Stimulated activated CD4-positive, alpha-beta T cell treated with anti-CD3 and anti-CD28 coated beads, TNF-alpha, amount 100 ng/mL, for 24 hours (primary cell): ENCODE data around the gene KCNH8.
"Not testable (repeated sequence)": the region's sequence is repeated elsewhere in the genome, so short reads cannot be mapped to it uniquely, and the experiment has no call there.

Experiments
- DNase-seq, 3 experiments: peaks; one replicate each; pipeline ENCODE4 v3.0.0-alpha.2; 2020; ENCODE audit warnings: low read depth in 3 of 3

Gene KCNH8

GRCh38 chr3:19173945-19174344, 25.6 kb downstream of the KCNH8 start:
- DNase-seq: no peak

DNA sequence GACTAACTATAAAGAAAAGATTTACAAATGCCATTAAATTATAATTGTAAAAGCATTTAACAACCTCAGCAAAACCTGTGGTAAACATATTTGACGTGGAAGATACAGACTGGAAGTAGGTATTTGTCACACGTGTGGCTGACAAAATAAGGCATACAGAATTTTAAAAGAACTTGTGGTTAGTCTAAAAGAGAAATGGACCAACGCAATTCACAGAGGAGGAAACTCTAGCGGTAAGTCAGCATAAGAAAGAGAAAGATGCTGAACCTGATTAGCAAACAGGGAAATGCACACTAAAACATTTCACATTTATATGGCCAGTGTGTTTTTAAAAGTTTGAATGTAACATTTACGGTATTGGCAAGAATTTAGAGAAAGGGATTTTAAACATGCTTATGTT, 35.3 kb downstream of the KCNH8 start:
- DNase-seq: no peak

GRCh38 chr3:19190126-19190525, 41.8 kb downstream of the KCNH8 start:
- DNase-seq: no peak

- no peak for DNase-seq
Measured at GRCh38 chr3:19190602-19191001, 42.3 kb downstream of the KCNH8 start.

DNA sequence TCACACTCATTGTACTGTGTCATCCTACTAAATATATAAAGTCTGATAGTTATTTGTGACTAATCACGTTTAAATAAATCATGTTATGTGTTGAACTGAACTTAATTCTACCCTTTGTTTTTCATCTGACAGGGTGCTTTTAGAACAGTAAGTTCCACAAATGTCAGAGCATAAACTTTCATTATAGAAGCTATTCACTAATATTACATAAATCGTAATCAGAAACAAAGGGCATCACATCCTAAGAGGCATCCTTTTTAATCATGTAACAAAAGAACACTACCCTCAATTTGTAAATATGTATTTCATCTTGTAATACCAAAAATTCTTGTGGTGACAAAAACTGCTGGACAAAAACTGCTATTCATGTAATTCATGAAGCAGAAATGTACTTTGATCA, 50.8 kb downstream of the KCNH8 start:
- DNase-seq: no peak

GRCh38 chr3:19202303-19202702, 54.0 kb downstream of the KCNH8 start:
- DNase-seq: no peak

GRCh38 chr3:19202754-19203153, 54.4 kb downstream of the KCNH8 start:
- no peak for DNase-seq

DNA sequence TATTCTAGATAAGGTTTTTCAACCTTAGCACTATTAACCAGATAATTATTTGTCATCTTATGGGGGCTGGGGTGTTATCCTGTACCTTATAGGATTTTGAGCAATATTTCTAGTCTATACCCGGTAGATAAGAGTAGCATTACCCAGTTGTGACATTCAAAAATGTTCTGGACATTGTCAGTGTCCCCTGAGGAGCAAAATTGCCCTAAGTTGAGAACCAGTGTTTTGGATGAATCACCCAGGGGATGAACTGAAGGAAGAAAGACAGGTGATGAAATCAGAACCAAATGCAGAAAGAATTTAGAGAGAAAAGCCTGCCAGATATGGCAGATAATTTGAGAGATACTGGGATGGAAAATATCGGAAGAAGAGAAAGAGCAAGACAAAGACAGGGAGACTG, 58.2 kb downstream of the KCNH8 start:
- DNase-seq: no peak

- no peak for DNase-seq
Measured at GRCh38 chr3:19213603-19214220, 65.4 kb downstream of the KCNH8 start.

GRCh38 chr3:19215427-19215826, 67.1 kb downstream of the KCNH8 start:
- DNase-seq: no peak

- DNase-seq: no peak
Measured at GRCh38 chr3:19216669-19217337, 68.5 kb downstream of the KCNH8 start.

DNA sequence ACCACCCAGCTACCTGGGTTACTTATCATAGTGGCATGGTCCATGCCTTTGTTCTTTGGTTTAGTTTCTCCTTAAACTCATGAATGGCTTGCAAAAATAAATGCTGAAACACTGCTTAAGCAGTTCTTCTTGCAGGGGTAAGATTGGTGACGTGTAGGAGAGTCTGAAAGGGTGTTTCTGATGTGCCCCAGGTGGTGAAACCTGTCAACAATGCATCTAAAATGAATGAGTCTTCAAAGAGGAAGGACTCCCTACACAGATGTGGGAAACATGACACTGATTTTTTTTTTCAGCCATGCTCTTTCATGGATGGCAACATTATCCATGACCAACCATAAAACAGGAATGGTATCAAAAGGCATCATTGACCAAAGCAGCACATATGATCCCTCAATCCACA, 72.0 kb downstream of the KCNH8 start:
- no peak for DNase-seq

DNA sequence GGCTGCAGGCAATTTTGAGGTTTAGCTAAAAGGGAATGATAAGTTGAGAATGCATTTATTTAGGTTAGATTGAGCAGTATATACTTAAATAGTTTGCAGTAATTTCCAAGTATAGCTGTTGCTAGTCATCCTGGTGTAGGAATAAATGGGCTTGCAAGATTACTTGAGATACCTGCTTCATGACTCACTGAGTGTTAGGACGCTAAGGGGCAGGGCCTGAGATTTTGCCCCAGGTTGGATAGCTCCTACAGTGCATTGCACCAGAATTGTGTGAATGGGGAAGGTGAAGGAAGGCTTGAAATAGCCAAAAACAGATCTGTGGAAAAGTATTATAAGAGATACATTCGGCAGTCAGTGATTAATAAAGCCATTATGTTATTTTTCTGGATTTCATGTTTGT, 72.8 kb downstream of the KCNH8 start:
- DNase-seq: no peak

- DNase-seq: no peak
Measured at GRCh38 chr3:19226479-19226878, 78.2 kb downstream of the KCNH8 start.

- no peak for DNase-seq
Measured at GRCh38 chr3:19228167-19228566, 79.9 kb downstream of the KCNH8 start.

DNA sequence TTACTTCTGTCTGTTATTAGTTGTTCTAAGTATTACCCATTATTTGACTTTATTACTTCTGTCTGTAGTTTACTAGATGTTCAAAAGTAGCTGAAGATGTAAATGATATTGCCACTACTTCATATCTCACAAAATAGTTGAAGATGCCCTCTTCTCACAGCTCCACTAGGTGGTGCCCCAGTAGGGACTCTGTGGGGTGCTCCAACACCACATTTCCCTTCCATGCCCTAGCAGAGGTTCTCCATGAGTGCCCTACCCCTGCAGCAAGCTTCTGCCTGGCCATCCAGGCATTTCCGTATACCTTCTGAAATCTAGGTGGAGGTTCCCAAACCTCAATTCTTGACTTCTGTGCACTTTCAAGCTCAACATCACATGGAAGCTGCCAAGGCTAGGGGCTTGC, 80.8 kb downstream of the KCNH8 start:
- no peak for DNase-seq

GRCh38 chr3:19229881-19230280, 81.6 kb downstream of the KCNH8 start:
- not testable (repeated sequence) for DNase-seq

DNA sequence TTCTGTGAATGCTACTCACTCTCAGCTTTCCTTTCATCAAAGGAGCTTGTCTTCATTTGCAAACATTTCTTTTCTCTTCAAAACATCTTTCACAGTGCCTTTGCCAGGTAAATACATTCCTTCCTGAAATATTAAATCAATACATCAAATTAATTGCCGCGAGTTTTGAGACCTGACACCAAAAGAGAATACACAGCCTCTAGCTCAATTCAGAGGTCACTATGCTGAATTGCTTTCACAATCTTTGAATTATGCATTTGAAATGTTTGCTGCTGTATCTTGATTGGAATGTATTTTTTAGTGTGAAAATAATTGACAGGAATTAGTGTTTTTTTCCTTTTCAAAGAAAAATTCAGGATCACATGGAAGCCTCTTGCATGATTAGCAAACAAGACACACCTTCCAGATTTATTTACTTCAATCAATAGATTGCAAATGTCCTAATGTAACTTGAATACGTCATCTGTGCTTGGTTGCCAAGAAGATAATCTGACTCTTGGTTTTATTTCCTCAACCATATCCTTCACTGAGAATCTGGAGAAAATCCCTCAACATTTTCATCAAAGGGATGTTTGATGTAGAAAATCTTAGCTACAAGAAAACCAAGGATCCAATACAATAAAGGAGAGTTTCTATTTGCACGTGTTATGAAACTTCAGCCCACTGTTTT, 83.6 kb downstream of the KCNH8 start:
- no peak for DNase-seq

DNA sequence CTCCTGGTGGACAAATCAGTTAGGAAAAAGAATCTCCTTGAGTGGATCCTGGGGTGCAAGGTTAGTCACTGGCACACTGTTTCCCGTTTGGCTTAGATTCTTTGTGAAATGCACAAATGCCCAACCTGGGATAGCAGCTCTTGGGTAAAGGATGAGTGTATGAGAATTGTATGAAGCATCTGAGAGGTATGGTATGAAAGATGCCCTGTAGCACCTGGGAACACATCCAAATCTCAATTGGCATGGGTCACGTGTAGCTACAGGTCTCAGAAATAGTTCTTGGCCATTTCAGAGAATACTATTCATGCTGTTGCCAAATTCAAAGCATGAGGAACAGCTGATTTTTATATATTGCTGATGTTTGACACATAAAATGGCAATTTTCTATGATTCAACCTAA, 84.3 kb downstream of the KCNH8 start:
- DNase-seq: no peak

GRCh38 chr3:19233882-19234784, 85.8 kb downstream of the KCNH8 start:
- not testable (repeated sequence) for DNase-seq

DNA sequence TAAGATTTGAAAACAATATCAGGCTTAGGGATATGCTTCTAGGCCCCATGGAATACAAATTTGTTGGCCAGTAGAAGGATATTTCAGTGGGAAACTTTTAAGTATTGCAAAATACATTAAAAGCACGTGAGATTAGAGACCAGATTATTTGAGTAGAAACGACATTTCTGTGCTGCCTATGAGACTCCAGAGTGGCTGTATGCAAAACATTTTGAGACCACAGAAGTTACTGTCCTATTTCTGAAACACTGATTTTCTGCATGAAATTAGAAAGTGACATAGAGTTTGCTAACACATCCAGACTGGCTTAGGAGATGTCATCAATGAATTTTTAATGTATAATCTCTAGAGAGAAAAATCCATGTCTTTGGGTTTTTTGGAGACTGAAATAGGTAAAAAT, 99.8 kb downstream of the KCNH8 start:
- DNase-seq: no peak

- no peak for DNase-seq
Measured at GRCh38 chr3:19248767-19249166, 100.5 kb downstream of the KCNH8 start.
